Islet of Langerhans (tissue), 1 donor: Measurements from ENCODE around the gene KMT2D.

Experiments used
- FAIRE-seq: peaks from one replicate; lab custom pipeline; 2011; peaks lifted over from hg19 to GRCh38; lab: Jason Lieb, UNC

KMT2D gene

GRCh38 chr12:49052451-49053208 is 8.0 kb downstream of the KMT2D start:
- FAIRE-seq = no peak

GRCh38 chr12:49051777-49052438 is 8.7 kb downstream of the KMT2D start:
- no peak for FAIRE-seq

- FAIRE-seq = no peak
Measured at GRCh38 chr12:49051373-49051764, 9.2 kb downstream of the KMT2D start.

GRCh38 chr12:49050507-49051372 is 9.9 kb downstream of the KMT2D start:
- no peak for FAIRE-seq

- FAIRE-seq = no peak
Measured at GRCh38 chr12:49049566-49050224, 10.9 kb downstream of the KMT2D start.

GRCh38 chr12:49048953-49049352 is 11.6 kb downstream of the KMT2D start:
- FAIRE-seq = no peak

- no peak for FAIRE-seq
Measured at GRCh38 chr12:49046129-49046895, 14.3 kb downstream of the KMT2D start.

GRCh38 chr12:49044660-49045059 is 15.9 kb downstream of the KMT2D start:
- no peak for FAIRE-seq

- FAIRE-seq = no peak
Measured at GRCh38 chr12:49043856-49044258, 16.7 kb downstream of the KMT2D start.

GRCh38 chr12:49043241-49043640 is 17.4 kb downstream of the KMT2D start:
- no peak for FAIRE-seq

GRCh38 chr12:49041881-49042484 is 18.6 kb downstream of the KMT2D start:
- FAIRE-seq = no peak

- no peak for FAIRE-seq
Measured at GRCh38 chr12:49041036-49041880, 19.3 kb downstream of the KMT2D start.

- no peak for FAIRE-seq
Measured at GRCh38 chr12:49040364-49040855, 20.2 kb downstream of the KMT2D start.

GRCh38 chr12:49039421-49040363 is 20.9 kb downstream of the KMT2D start:
- no peak for FAIRE-seq

- no peak for FAIRE-seq
Measured at GRCh38 chr12:49038291-49038955, 22.2 kb downstream of the KMT2D start.

- no peak for FAIRE-seq
Measured at GRCh38 chr12:49037947-49038237, 22.7 kb downstream of the KMT2D start.

- FAIRE-seq = no peak
Measured at GRCh38 chr12:49037111-49037946, 23.3 kb downstream of the KMT2D start.

GRCh38 chr12:49036029-49036428 is 24.6 kb downstream of the KMT2D start:
- no peak for FAIRE-seq
